HG02973 (cell line): Measurements from ENCODE around the gene GGACT.
"Not testable (repeated sequence)": the region's sequence is repeated elsewhere in the genome, so short reads cannot be mapped to it uniquely, and the experiment has no call there.

Experiments
- ATAC-seq: cut with Tn5 transposase; IDR thresholded peaks from one replicate; pipeline ENCODE4 v1.9.1; 2021; ENCODE audit warnings: moderate library complexity; ENCODE audit not compliant: unreplicated experiment

The GGACT gene

DNA sequence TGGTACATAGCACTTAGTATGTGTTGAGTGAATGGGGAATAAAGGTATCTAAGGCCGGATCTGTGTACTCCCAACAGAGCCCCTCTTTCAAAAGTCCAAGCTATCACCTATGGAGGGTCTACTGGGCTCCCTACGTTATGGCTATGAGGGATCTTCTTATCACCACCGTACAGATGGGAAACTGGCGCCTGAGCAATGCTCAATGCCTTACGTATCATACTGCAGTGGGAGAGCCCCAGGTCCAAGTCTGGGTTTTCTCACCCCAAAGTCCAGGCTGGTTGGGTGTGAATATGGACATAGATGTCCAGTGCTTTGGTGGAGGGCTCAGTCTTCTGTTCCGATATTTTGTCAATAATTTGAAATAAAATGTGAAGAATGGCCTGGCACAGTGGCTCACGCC, 13.1 kb upstream of the GGACT start:
- ATAC-seq: no peak

DNA sequence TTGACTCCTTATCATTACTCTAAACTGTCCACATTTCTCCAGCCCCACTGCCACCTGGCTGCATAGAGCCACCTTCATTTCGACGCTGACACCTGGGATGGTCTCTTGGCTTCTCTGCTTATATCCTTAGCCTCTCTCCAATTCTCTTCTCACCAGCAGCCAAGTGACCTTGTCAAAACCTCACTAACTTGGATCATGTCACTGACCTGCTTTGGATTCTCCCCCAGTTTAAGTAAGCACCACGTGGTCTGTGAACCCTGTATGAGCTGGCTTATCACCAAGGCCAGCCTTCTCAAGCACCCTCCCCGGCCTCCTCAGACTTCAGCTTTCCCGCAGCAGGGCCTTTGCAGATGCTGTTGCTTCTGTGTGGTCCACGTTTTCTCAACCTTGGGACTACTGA, 12.3 kb upstream of the GGACT start:
- ATAC-seq: no peak

DNA sequence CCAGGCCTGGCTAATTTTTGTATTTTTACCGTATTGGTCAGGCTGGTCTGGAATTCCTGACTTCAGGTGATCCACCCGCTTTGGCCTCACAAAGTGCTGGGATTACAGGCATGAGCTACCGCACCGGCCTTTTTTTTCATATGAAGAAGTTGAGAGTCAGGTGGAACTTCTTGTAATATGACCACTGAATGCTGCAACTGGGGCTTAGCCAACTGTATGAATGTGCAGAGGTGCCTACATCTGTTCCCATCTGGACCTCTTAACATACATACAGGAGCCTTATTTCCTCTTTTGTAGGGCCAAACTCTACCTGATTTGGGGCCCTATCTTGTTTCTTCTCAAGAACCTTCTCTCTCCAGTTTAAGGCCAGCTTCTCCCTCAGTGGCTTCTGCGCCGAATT, 11.9 kb upstream of the GGACT start:
- ATAC-seq: no peak

DNA sequence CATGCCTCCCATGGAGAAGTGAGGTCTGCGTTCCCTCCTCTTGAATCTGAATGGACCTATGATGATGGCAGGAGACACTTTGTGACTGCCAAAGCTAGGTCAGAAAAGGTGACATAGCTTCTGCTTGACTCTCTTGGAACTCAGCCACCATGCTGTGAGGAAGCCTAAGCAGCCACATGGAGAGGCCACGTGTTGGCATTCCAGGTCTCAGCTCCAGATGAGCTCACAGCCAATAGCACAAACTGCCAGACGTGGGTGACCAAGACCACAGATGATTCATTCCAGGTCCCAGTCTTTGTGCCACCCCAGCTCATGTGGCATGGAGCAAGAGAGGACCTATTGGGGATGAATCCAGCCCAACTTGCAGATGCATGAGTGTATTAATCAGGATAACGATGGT, 8.7 kb upstream of the GGACT start:
- no peak for ATAC-seq

DNA sequence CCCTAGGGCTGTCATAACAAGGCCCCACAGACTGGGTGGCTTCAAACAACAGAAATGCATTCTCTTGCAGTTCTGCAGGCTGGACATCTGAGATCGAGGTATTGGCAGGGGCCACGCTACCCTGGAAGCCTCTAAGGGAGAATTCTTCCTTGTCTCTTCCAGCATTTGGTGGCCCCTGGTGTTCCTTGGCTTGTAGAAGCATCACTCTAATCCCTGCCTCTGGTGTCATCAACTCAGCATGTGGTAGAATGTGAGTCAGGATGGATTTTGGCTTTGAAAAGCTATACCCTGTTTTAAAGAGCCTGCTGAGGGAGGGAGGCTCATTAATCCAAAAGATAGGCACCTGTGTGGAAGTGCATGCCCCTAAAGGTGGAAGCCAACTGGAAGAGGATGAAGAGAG, 7.9 kb upstream of the GGACT start:
- no peak for ATAC-seq

DNA sequence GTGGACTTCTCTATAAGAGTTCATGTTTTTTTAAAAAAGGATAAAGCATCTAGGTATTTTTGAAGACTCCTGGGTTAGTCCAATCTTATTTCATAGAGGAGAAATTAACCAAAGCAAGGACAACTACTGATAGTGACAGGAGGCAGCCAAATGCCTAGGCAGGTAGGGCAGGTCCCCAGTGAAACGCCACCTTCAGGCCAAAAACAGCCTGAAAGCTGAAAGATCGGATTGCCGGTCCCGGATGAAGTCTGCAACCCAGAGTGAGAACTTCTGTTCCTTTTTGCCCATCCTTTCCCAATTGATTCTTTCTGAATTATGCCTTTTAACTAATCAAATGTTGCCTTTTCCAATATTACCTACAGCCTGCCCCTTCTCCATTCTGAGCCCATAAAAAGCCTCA, 6.1 kb upstream of the GGACT start:
- ATAC-seq: no peak

DNA sequence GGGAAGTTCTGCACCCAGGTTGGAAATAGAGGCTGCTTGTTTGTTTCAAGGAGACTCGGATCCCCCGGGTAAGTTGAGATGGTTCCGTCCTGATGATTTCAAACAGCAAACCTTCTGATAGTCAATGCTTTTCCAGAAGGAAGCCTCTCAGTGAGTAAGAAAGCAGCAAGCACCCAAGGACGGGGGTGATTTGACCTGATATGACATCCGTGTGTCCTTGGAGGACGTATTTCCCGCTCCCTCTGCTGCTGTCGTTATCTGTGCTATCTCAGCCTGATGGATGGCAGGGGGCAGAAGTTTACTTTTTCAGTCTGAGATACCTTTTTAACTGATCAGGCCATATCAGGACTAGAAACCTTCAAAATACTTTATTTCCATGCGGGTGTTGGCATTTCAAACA, 5.7 kb upstream of the GGACT start:
- no peak for ATAC-seq

DNA sequence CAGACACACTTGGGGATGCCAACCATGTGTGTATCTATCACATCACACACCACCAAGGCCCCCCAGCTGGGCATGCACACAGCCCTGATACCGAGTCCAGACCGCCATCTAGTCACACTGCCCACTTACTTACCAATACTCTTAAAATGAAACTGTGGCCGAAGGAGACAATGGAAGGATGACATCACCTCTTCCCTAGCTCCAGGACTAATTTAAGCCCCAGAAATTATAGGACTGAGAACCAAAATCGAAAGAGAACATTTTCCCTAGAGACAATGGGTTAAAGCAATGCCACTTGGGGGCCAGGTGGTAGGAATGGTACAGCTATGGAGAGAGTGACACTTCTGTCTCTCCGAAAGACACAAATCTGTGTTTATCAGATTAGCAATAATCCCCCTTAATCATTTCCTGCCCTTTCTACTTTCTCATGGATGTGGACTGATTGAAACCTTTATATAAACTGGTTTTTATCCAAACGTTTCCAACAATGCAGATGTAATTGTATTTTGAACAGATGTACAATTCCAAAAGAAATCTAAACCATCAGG, 663 bp upstream of the GGACT start:
- ATAC-seq: no peak

DNA sequence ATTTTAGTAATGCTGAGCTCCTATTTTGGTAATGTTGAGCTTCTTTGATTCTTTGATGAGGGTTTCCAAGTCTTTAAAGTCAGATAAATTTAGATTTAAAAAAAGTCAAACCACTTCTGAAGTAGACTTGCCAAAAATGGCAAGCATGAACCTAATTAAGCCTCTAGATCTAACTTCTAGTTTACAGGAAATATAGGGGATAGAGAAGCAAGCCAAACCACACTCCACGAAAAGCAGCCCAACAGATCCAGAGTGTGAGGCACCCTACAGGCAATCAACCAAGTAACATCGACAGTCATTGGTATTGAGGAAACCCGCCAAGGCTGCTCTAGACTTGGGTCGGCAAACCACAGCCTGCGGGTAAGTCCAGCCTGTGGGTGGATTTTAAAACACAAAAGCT, 3.7 kb downstream of the GGACT start:
- ATAC-seq: no peak

DNA sequence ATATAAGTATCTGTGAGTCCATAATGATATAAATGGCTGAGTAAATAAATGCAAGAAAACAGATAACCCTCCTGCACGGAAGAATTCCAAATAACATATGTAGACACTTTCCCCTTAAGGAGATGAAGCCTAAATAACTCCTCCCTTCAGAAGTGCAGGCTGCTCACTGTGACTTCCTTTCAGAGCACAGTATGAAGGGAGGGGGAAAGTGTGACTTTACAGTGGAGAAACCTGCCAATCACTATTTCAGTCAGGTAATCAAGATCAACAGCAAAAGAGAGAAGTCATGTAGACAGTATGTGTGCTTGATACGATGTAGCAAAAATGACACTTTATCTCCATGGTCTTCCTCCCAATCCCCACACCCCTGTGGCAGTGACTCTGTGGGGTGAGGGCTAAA, 7.1 kb downstream of the GGACT start:
- ATAC-seq: no peak

DNA sequence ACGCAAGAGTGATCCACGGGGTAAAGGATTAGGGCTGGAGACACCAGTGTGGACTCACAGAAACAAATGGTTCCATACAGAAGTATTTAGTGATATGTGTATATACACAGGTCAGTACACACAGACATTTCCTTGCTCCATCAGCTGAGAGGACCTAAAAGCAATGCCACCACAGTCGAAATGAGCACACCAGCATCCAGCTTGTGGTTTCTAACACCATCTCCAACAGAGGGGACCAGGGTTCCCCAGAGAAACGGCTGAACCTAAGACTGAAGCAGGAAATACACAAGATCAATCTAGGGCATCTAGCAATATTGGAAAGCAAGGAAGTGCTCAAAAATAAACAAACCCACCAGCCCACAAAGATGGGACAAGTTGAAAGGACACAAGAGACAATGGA, 7.6 kb downstream of the GGACT start:
- ATAC-seq: no peak

DNA sequence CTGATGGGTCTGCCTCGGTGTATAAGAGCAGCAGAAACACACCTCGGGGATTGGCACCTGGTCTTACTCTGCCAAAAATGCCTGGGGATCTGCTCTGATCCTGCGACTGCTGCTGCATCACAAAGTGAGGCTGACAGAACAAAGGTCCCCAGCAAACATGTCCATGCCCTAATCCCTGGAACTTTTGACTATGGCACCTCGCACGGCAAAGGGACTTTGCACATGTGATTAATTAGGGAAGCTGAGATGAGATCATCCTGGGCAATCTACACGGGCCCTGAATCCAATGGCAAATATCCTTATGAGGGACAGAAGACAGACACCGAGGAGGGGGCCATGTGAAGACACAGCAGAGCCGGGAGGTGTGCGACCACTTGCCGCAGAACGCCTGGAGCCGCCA, 8.5 kb downstream of the GGACT start:
- no peak for ATAC-seq

DNA sequence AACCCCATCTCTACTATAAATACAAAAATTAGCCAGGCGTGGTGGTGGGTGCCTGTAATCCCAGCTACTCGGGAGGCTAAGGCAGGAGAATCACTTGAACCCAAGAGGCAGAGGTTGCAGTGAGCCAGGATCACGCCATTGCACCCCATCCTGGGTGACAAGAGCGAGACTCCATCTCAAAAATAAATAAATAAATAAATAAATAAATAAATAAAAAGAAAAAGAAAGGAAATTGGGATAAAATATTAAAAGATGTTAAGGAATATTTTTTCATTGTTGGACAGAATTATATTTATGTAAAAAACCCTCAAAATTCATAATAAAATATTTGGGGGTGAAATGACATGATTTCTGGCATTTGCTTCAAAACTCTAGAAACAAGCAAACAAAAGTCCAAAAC, 11.3 kb downstream of the GGACT start:
- ATAC-seq: not testable (repeated sequence)

DNA sequence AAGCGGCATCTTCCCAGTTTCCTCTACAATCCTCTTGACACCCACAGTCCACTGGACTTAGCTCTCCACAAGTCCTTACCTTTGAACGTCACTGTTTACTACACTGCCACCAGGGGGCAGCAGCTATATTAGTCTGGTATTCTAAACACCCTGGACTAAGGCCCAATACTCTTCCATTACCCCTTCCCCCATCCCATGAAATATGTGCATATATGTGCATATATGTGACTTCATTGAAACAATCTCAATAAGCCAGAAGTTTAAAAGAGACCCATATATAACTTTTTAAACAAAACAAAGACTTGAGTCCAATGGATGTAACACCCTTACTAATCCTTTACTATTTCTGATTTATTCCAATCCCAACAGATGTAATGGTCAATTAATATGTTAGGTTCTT, 15.5 kb downstream of the GGACT start:
- peak; percentile 96 for ATAC-seq

DNA sequence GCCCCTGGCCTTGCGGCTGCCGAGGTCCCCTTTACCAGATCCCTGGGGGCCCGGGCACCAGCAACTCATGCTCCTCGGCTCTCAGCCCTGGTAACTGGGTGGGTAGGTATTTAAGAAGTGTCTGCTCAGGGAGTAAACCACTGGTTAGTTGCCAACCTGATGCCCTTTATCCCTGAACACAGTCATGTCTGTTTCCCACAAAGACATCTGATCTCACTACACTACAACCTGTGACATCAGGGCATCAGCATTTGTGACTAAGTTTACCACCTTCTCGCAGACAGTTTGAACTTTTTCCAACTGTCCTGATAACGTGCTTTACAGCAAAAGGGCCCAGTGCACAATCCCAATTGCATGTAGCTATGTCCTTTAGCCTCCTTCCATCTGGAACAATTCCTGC, 22.0 kb downstream of the GGACT start:
- no peak for ATAC-seq

DNA sequence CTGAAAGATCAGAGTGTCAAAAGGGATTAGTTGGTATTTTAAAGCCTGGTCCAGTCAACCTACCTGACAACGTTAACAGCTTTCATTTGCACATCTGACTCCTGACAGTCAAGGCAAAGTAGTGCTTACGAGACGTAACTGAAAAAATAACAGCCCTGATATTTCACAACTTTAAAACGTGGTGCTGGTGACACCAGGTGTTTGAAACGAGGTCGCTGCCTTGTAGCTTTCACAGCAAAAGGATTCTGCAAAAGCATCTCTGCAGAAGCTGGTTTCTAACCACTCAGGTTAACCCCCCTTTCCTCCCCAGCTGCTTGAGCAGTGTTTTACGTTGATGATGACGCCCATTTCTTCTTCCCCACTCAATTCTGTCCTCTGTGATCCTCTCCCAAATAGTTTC, 23.3 kb downstream of the GGACT start:
- ATAC-seq: no peak

DNA sequence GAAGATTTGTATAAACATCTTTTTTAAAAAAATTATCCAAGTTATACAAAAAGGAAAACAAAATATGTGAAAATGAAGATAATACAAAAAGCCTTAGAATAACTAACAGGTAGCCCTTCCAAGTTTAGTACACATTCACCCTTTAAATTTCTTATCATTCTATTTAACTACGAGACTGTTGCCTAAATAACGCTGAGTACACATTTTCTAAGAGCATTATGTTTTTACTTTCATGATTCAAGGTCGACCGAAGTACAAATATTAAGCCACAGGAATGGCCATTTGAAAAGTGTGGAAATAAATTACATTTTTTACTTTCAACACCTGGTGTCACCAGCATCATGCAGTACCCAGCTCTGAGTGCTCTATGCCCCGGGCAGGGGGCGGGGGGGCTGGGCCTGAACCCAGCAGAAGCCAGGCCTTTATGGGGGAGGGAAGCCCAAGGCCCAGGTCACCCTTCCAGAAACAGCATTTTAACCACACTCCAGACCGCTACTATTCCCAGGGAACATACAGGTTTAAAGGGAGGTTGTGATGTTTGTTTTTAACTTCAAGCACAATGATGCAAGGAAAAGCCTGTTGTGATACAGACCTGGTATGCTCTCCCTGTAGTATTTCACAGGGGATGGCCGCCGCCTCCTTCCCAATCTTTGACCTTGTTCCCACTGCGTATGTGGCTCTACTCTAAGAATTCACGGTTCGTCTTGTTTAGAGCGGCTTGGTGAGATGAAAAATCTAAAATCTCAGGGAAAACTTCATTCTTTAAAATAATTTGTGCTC, 24.0 kb downstream of the GGACT start:
- no peak for ATAC-seq

DNA sequence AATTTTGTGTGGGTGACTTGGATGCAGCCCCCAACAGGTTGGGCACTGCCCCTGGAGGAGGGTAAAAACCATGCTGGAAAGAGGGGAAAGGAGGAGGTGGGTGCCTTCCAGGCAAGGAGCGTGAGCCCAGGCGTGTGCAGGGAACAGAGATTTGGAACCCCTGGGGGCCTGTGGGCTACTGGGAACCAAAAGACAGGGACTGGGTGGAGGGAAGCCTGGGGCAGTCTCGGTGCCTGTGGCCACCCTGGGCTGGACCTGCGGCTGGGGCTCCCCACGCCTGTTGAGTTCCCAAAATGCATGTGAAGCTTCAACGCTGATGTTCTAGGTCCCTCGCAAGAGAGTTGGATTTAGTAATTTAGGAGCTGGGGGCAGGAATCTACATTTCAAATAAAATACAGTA, 24.8 kb downstream of the GGACT start:
- no peak for ATAC-seq

DNA sequence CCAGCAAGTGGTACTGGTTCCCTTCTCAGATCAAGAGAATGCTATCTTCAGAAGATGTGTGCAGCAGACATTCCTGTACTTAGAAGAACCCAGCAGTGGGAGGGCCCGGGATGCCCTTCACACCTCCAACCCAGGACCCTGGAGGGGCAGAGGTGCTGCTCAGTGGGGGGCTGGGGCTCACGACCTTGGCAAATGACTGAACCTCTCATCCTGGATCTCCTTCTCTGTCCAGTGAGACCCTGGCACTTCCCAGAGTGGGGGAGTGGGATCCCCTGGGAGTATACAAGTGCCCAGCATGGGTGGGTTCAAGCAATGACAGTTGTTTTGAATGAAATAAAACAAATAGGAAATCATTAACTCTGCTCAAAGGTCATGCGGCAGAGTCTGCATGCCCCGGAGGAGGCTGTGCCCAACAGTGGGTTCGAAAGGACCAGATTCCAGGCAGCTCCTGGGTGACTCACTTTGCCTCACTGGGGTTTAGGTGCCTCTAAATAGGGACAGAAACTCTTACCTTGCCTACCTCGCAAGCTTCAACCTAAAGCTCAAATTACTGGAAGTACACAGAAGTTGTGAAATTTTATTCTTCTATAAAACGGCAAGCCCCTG, 26.9 kb downstream of the GGACT start:
- ATAC-seq: no peak

DNA sequence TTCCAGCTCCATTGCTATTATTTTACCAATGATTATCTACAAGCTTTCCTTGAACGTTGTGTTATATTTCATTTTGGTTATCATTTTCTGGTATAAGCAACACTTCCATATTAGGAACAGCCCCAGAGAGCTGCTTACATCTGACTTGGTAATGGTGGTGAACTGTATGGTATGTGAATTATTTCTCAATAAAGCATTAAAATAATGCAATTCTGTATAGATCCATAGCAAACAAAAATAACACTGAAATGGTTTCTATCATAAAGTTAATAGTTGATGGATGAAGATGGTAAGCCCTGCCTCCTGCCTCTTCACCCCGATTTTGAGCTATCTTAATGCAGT, 27.5 kb downstream of the GGACT start:
- no peak for ATAC-seq

DNA sequence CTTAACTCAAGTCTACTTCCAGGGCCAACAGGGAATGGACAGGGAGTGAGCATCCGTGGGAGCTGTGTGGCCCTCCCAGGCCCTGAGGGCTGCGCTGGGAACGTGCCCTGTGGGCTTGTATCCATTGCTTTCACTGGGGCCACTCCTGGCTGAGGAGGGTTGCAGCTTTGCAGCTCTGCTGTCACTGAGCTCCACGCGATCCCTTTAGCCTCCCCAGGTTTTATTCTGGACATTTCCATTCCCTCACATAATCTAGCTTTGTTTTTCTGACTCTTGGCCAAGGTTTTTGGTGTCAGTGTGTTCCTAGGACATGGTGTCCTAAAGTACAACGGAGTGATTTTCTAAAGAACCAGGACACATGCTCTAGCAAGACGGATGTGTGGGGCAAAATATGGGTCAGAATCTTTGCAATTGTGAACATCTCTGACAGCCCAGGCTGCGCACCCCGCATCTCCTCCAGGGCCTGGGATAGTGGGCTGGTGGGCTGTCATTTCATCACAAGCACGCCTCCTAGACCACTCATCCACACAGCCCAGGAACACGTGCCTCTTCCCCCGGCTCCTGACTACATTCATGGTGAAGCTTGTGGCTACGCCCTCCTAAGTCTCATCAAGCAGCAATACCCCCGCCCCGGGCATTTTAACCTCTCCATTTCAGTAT, 28.0 kb downstream of the GGACT start:
- no peak for ATAC-seq

DNA sequence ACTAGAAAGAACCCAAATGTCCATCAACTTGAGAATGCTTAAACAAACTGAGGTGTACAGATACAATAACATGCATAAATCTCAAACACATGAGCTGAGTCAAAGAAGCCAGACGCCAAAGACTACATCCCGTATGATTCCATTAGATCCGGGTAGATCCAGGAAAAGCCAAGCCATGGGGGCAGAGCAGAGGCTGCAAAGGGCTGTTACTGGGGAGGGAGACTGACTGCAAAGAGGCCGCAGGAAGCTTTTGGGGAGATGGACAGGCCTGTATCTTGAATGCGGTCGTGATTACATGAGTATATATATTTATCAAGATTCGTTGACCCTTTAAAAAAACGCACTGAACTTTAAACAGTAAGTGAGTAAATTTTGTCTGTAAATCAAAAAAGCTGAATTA, 28.7 kb downstream of the GGACT start:
- ATAC-seq: no peak
